ENCODE data around the gene TAF11.

DNA sequence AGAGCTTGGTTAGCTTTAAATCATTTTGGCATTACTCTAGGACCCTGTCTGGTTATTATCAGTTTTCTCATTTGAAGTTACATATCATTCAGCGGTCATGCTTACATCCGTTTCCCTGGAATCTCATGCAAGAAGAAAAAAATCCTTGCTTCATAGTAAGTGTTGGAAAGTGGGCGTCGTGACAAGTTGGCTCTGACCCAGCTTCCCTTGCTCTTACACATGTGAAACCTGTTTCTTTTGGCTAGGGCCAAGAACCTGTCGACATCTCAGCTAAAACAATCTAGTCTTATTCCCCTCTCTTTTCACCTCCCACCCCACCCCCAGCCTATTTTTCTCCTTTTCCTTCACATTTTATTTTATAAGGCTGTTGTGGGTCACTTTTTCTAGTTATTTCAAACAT lies 46.7 kb upstream of the TAF11 start:
- TF ChIP-seq CTCF (IDR thresholded peaks at IDR 0.05) (no peak), POLR2A (IDR thresholded peaks at IDR 0.05) (no peak)

All from tibial nerve (tissue), 3 donors.